Pancreas (tissue), 10 donors: Measurements from ENCODE around the gene COL4A1. TPM values are rescaled to one million over a fixed set of nuclear protein-coding genes. Genes with fewer than 3 reads are reported as not detected.

Source experiments
- ATAC-seq, 4 donors: fragments of 200-7000 bp; cut with Tn5 transposase; one replicate each; pipeline versions ENCODE4 v1.8.0 to v1.9.1; 2020; ENCODE audit warnings: mild to moderate bottlenecking in 4 of 4, moderate library complexity in 4 of 4
- DNase-seq, 6 donors: peaks; one replicate each; pipeline ENCODE4 v3.0.0-alpha.2; 2020
- FAIRE-seq: peaks from 2 replicates; lab custom pipeline; 2012; peaks lifted over from hg19 to GRCh38; lab: Jason Lieb, UNC
- H3K27ac ChIP-seq, 4 donors: fragments of 200-600 bp; sonication (generic); 1 replicate in 3 of 4; 2 replicates in 1 of 4; pipeline versions ENCODE4 v1.5.0 to v1.8.0; 2020
- H3K27me3 ChIP-seq, 4 donors: fragments of 200-600 bp; one replicate each; pipeline ENCODE4 v1.8.0; 2021
- H3K36me3 ChIP-seq, 3 donors: fragments of 200-600 bp; sonication (generic) in 1 of 3; one replicate each; pipeline versions ENCODE4 v1.5.0 to v1.8.0; 2020 to 2021
- H3K4me1 ChIP-seq, 3 donors: fragments of 200-600 bp; one replicate each; pipeline ENCODE4 v1.8.0; 2021
- H3K4me3 ChIP-seq, 4 donors: fragments of 200-600 bp; sonication (generic) in 2 of 4; one replicate each; pipeline versions ENCODE4 v1.5.0 to v1.8.0; 2020 to 2021
- H3K9me3 ChIP-seq, 4 donors: fragments of 200-600 bp; one replicate each; pipeline ENCODE4 v1.8.0; 2021
- WGBS, 2 donors: extraction: QIAGEN DNeasy Blood & Tissue Kit; methylation state at CpG; one replicate each; pipeline ENCODE4 v1.1.7; 2013; 5-methylcytosine and 5-hydroxymethylcytosine counted together
- intact Hi-C, 3 donors: fragments of 100-400 bp; cut with DNase I; formaldehyde crosslinking; loops; one replicate each; pipeline versions ENCODE4 v1.11.1 to v1.14.2; 2022
- polyA plus RNA-seq, 2 donors: library from polyadenylated mRNA; stranded (reverse); fragments of 200-250 nt; gene quantifications; one replicate each; pipeline ENCODE4 v1.2.3, GENCODE V29; 2013
- total RNA-seq, 6 donors: library from RNA; stranded (reverse); fragmentation: NEBNext Ultra II Directional in 4 of 6; extraction: Animal tissue kit (Norgen Biotek cat#: 25700) in 4 of 6; gene quantifications; one replicate each; pipeline versions ENCODE4 v1.2.1 to v1.2.4, GENCODE V29; 2021 to 2023
- TF ChIP-seq, protein P1 (sequence below), 4 donors: fragments of 200-600 bp; sonication (generic) in 3 of 4; IDR thresholded peaks; one replicate each; pipeline versions ENCODE4 v1.5.0 to v1.8.0; 2021; ENCODE audit warnings: antibody characterized with exemption in 4 of 4
- donor health status: healthy with polysubstance abuse.
- donor health status: DM: no; HTN: no; CAD: no; lungs with moderate emphysema.
- donor health status: DM: no; HTN: no; CAD: no.
- donor health status: control.
- donor health status: control.
- donor health status: Bipolar disorder and iron deficiency.
- donor health status: DM: yes; HTN: yes; CAD: no.
- donor health status: DM: no; HTN: no; CAD: no.
- donor health status: DM: no; HTN: no; CAD: no.
- donor health status: DM: yes; HTN: yes; CAD: no.

The COL4A1 gene
- total and polyA plus RNA-seq, 8 donors, result 20.7 to 167 (median 35.6) TPM

GRCh38 chr13:110330491-110331011 lies 23.6 kb upstream of the COL4A1 start:
- Histone ChIP-seq H3K9me3 (no peaks in the 10 kb centered on the region), H3K27me3 (no peaks in the 10 kb centered on the region), H3K27ac (no peak overlapping the region), H3K4me3 (no peak overlapping the region), H3K36me3 (no peaks in the 10 kb centered on the region), H3K4me1 (no peaks in the 10 kb centered on the region)
- WGBS, 2 donors, result 86 to 91% methylated on average over 11 of the region's 11 CpGs
- intact Hi-C loops, result no loop called here
- ATAC-seq, result no peak
- TF ChIP-seq, protein P1, sequence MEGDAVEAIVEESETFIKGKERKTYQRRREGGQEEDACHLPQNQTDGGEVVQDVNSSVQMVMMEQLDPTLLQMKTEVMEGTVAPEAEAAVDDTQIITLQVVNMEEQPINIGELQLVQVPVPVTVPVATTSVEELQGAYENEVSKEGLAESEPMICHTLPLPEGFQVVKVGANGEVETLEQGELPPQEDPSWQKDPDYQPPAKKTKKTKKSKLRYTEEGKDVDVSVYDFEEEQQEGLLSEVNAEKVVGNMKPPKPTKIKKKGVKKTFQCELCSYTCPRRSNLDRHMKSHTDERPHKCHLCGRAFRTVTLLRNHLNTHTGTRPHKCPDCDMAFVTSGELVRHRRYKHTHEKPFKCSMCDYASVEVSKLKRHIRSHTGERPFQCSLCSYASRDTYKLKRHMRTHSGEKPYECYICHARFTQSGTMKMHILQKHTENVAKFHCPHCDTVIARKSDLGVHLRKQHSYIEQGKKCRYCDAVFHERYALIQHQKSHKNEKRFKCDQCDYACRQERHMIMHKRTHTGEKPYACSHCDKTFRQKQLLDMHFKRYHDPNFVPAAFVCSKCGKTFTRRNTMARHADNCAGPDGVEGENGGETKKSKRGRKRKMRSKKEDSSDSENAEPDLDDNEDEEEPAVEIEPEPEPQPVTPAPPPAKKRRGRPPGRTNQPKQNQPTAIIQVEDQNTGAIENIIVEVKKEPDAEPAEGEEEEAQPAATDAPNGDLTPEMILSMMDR (IDR thresholded peaks at IDR 0.05), result no peak
- no peak for DNase-seq
- FAIRE-seq, result no peak

- 75 to 82% methylated on average over 21 of the region's 21 CpGs for WGBS, 2 donors
- no peak overlapping the region for H3K27ac ChIP-seq
- H3K9me3 ChIP-seq, result no peaks in the 10 kb centered on the region
- no peaks in the 10 kb centered on the region for H3K36me3 ChIP-seq
- no peaks in the 10 kb centered on the region for H3K4me1 ChIP-seq
- ATAC-seq (no peak), FAIRE-seq (no peak), DNase-seq (no peak)
- no peaks in the 10 kb centered on the region for H3K27me3 ChIP-seq
- H3K4me3 ChIP-seq, result no peak overlapping the region
- TF ChIP-seq, protein P1 (IDR thresholded peaks at IDR 0.05), result no peak
- intact Hi-C loops, result no loop called here
Measured at GRCh38 chr13:110329798-110330461, 23.0 kb upstream of the COL4A1 start.

- TF ChIP-seq, protein P1 (IDR thresholded peaks at IDR 0.05), result no peak
- Histone ChIP-seq H3K9me3 (no peaks in the 10 kb centered on the region), H3K4me1 (no peaks in the 10 kb centered on the region), H3K27ac (no peak overlapping the region), H3K27me3 (no peaks in the 10 kb centered on the region), H3K36me3 (no peaks in the 10 kb centered on the region), H3K4me3 (no peak overlapping the region)
- DNase-seq (no peak), FAIRE-seq (no peak), ATAC-seq (no peak)
- WGBS, 2 donors, result 70 to 80% methylated on average over 6 of the region's 6 CpGs
- intact Hi-C loops, result no loop called here
Measured at GRCh38 chr13:110329258-110329657, 22.3 kb upstream of the COL4A1 start.

DNA sequence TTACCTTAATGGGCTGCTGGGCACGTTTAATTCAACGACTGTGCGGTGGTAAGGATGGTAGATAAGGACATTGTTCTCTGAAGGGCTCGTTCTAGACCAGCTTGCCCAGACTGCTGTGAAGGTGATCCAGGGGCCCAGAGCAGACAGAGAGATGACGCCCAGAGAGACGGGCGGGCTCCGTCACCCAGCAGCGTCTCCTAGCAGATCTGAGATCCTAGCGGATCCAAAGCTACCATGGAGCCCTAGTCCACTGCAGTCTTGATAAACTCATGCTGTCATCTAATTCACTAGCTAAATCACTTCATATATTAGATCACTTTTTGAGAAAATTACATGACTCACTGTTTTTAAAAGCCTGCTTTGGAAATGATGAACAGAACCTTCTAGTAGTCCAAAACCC lies 21.6 kb upstream of the COL4A1 start:
- TF ChIP-seq, protein P1 (IDR thresholded peaks at IDR 0.05), result no peak
- Histone ChIP-seq H3K27me3 (no peaks in the 10 kb centered on the region), H3K36me3 (no peaks in the 10 kb centered on the region), H3K27ac (no peak overlapping the region), H3K4me3 (no peak overlapping the region), H3K9me3 (no peaks in the 10 kb centered on the region), H3K4me1 (no peaks in the 10 kb centered on the region)
- 77 to 80% methylated on average over 10 of the region's 10 CpGs for WGBS, 2 donors
- DNase-seq (no peak), FAIRE-seq (no peak), ATAC-seq (no peak)
- intact Hi-C loops, result no loop called here
